CD4-positive, alpha-beta T cell (primary cell): Measurements from ENCODE around the gene KSR2. TPM values are rescaled to one million over a fixed set of nuclear protein-coding genes. Genes with fewer than 3 reads are reported as not detected.
"Not testable (repeated sequence)": the region's sequence is repeated elsewhere in the genome, so short reads cannot be mapped to it uniquely, and the experiment has no call there.

ENCODE experiments used
- ATAC-seq: fragments of 200-7000 bp; cut with Tn5 transposase; one replicate; pipeline ENCODE4 v1.10.0; 2022; ENCODE audit warnings: mild to moderate bottlenecking; ENCODE audit not compliant: poor library complexity
- CTCF ChIA-PET: fragments of 350-600 bp; sonication (Branson Sonifier 250); formaldehyde crosslinking; loops from one replicate; lab custom pipeline; 2021; ENCODE audit warnings: antibody characterized with exemption, inconsistent platforms; lab: Charles Lee
- POLR2A ChIA-PET: fragments of 350-600 bp; sonication (Branson Sonifier 250); formaldehyde crosslinking; loops from one replicate; lab custom pipeline; 2021; ENCODE audit warnings: antibody characterized with exemption, inconsistent platforms; lab: Charles Lee
- DNase-seq, 14 experiments: peaks; one replicate each; pipeline ENCODE4 v3.0.0-alpha.2; 2013 to 2020; ENCODE audit warnings: mixed read lengths in 2 of 14
- H3K27ac ChIP-seq, 2 donors: one replicate each; pipeline versions ENCODE4 v1.5.1 to v1.7.0; 2013; ENCODE audit warnings: low read length in 2 of 2, low read depth in 1 of 2, mild to moderate bottlenecking in 1 of 2
- H3K27me3 ChIP-seq, 2 experiments: 1 replicate in 1 of 2; 2 replicates in 1 of 2; pipeline versions ENCODE4 v1.6.1 to v1.7.0; 2013; ENCODE audit warnings: low read length in 2 of 2, control low read depth in 1 of 2, mild to moderate bottlenecking in 1 of 2, moderate library complexity in 1 of 2; ENCODE audit not compliant: insufficient read depth in 2 of 2, control insufficient read depth in 1 of 2
- H3K36me3 ChIP-seq: one replicate; pipeline ENCODE4 v1.6.1; 2013; ENCODE audit warnings: low read length, control low read depth; ENCODE audit not compliant: insufficient read depth
- H3K4me1 ChIP-seq: one replicate; pipeline ENCODE4 v1.6.1; 2013; ENCODE audit warnings: low read length, control low read depth; ENCODE audit not compliant: insufficient read depth
- H3K4me3 ChIP-seq: one replicate; pipeline ENCODE4 v1.5.1; 2013; ENCODE audit warnings: mild to moderate bottlenecking, low read length, moderate library complexity
- H3K9me3 ChIP-seq, 2 experiments: 1 replicate in 1 of 2; 2 replicates in 1 of 2; pipeline versions ENCODE4 v1.6.1 to v1.7.0; 2013; ENCODE audit warnings: low read length in 2 of 2, mild to moderate bottlenecking in 2 of 2, control low read depth in 1 of 2, moderate library complexity in 1 of 2; ENCODE audit not compliant: control insufficient read depth in 1 of 2, insufficient read depth in 1 of 2
- H3K27ac Mint-ChIP-seq: one replicate; pipeline ENCODE4 v1.8.0; 2020; ENCODE audit warnings: mixed read lengths
- H3K27me3 Mint-ChIP-seq: one replicate; pipeline ENCODE4 v1.8.0; 2021; ENCODE audit warnings: mixed read lengths
- H3K36me3 Mint-ChIP-seq: one replicate; pipeline ENCODE4 v1.8.0; 2021; ENCODE audit warnings: low read depth, mixed read lengths
- H3K4me1 Mint-ChIP-seq: one replicate; pipeline ENCODE4 v1.8.0; 2021; ENCODE audit warnings: low read depth, mixed read lengths
- H3K4me3 Mint-ChIP-seq: one replicate; pipeline ENCODE4 v1.8.0; 2020; ENCODE audit warnings: mild to moderate bottlenecking, mixed read lengths
- H3K9me3 Mint-ChIP-seq: one replicate; pipeline ENCODE4 v1.8.0; 2020; ENCODE audit warnings: mixed read lengths
- CTCF ChIP-seq: fragments of 200-600 bp; IDR thresholded peaks from one replicate; pipeline ENCODE4 v1.8.0; 2022; ENCODE audit warnings: antibody characterized with exemption, mild to moderate bottlenecking
- intact Hi-C, 2 experiments: fragments of 100-400 bp; cut with DNase I in 1 of 2; cut with micrococcal nuclease in 1 of 2; formaldehyde crosslinking; loops; one replicate each; pipeline versions ENCODE4 v1.15.1 to v1.9.0; 2023 to 2025; cut with DNase I, micrococcal nuclease
- total RNA-seq, 174 experiments: library from RNA in 2 of 174; stranded (reverse) in 2 of 174; gene quantifications; one replicate each; pipeline ENCODE4 v1.2.3 and lab custom pipeline; 2021 to 2026

KSR2 gene
- total RNA-seq, 2 experiments from 2014 or later: 0.05 to 0.17 TPM

DNA sequence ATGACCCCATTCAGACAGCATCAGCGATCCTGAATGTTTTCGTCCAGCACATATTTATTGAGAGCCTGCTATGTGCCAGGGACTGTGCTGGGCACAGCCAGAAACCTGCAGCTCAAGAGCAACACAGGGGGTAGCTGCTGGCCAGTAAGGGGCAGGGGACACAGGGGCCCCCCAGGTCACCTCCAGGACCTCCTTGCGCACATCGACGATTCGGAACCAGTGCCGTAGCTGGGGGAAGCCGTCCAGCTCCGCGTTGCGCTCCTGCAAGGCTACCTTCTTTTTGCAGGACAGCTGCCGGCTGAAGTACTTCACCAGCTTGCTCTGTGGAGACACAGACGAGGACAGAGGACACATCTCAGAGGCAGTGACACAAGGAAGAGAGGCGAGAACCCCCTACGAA is 108.7 kb downstream of the KSR2 start:
- CTCF ChIA-PET: interaction anchor here (1.0 kb wide), 1 partner anchor 23 kb away, joined by 3 read pairs; no protein-coding TSS in a partner anchor
- Mint-ChIP-seq H3K4me1 (no peaks in the 10 kb centered on the region), H3K36me3 (no peaks in the 10 kb centered on the region)

DNA sequence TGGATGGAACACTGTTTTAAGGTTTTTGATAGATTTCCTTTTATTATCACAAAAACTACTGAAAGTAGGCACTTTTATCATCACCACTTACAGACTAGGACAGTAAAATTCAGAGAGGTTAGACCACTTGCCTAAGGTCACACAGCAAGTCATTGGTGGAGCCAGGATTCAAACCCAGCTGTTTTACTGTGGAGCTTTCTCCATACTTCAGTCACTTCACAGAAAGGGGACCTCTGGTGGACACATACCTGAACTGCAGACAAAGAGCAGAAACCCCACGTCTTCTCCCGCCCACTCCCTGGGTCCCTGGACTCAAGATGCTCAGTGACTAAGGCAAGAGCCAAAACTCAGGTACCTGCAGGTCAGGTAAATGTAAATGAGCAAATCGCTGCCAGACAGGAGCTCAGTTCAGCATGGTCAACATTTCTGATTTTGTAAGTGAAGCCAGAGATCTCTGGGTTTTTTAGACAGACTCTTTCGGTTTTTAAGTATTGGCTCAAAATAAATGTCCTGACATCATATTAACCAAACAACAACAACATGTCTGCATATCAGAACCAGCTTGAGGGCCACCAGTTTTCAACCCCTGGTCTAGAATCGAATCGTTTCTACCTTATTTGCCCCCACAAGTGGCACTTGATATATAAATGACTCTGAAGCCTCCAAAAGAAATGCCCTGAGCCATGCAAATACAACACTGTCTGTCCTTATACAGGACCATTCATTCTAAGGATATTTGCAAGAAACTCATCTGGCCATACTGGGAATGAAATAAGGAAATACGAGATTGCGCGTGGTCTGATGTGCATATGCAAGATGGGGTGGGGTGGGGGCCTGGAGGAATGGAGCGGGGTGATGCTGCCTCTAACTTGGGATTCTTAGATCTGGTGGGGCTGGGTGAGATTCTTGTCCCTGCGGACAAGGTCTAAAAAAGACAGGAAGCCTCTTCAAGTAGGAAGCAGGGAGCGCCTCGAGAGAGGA is 110.9 kb downstream of the KSR2 start:
- peak; percentile 52 for ATAC-seq
- peaks cover 0 to 5% of the 10 kb centered on the region in 2 experiments for H3K27me3 ChIP-seq
- H3K36me3 ChIP-seq: no peaks in the 10 kb centered on the region
- peak; percentile 73 for TF ChIP-seq CTCF
- Mint-ChIP-seq H3K27me3 (peaks cover 15% of the 10 kb centered on the region), H3K36me3 (no peaks in the 10 kb centered on the region), H3K27ac (no peak overlapping the region), H3K4me3 (no peak overlapping the region), H3K4me1 (no peaks in the 10 kb centered on the region), H3K9me3 (no peaks in the 10 kb centered on the region)
- no peak overlapping the region for H3K27ac ChIP-seq
- DNase-seq: peak; percentile 11 to 64 (median 24)
- H3K4me3 ChIP-seq: no peak overlapping the region
- peaks cover 6 to 14% of the 10 kb centered on the region in 2 experiments for H3K9me3 ChIP-seq
- CTCF ChIA-PET: interaction anchor here (0.9 to 2.0 kb wide), 5 partner anchors 8 to 21 kb away, joined by 3 to 8 read pairs (median 5); no protein-coding TSS in a partner anchor
- intact Hi-C loops: no loop called here
- no peaks in the 10 kb centered on the region for H3K4me1 ChIP-seq
- POLR2A ChIA-PET: interaction anchor here (0.6 kb wide), 1 partner anchor 367 kb away, joined by 3 read pairs; no protein-coding TSS in a partner anchor

More for the DNA sequence above, 108.7 kb downstream of the KSR2 start:
- H3K4me1 ChIP-seq: no peaks in the 10 kb centered on the region
- no peak for ATAC-seq
- peaks cover 28% of the 10 kb centered on the region for H3K27me3 Mint-ChIP-seq
- H3K27ac Mint-ChIP-seq: no peak overlapping the region
- H3K4me3 Mint-ChIP-seq: no peak overlapping the region
- no peak for TF ChIP-seq CTCF
- no peak overlapping the region for H3K27ac ChIP-seq
- no peak for DNase-seq
- H3K27me3 ChIP-seq: peaks cover 0 to 5% of the 10 kb centered on the region in 2 experiments
- POLR2A ChIA-PET: no interaction called here
- H3K9me3 Mint-ChIP-seq: no peaks in the 10 kb centered on the region
- peaks cover 0 to 3% of the 10 kb centered on the region in 2 experiments for H3K9me3 ChIP-seq
- intact Hi-C loops: no loop called here
- H3K36me3 ChIP-seq: no peaks in the 10 kb centered on the region
- H3K4me3 ChIP-seq: no peak overlapping the region

DNA sequence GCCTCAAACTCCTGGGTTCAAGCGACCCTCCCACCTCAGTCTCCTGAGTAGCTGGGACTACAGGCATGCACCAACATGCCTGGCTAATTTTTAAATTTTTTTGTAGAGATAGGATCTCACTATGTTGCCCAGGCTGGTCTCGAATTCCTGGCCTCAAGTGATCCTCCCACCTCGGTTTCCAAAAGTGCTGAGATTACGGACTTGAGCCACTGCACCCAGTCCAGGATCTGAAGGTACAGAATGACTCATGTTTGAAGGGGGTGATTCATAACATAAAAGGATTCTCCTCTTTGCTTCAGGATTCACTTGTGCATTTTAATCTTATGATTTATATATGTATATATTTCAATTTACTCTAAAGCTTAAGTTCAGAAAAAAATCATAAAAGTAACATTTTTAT is 111.7 kb downstream of the KSR2 start:
- H3K4me1 Mint-ChIP-seq, H3K36me3 ChIP-seq, ATAC-seq, H3K4me1 ChIP-seq, H3K27ac ChIP-seq, H3K4me3 Mint-ChIP-seq, H3K4me3 ChIP-seq, H3K27ac Mint-ChIP-seq, DNase-seq, H3K9me3 Mint-ChIP-seq, intact Hi-C loops, H3K27me3 ChIP-seq, H3K36me3 Mint-ChIP-seq: not testable (repeated sequence)
- peaks cover 6 to 14% of the 10 kb centered on the region in 2 experiments for H3K9me3 ChIP-seq
- H3K27me3 Mint-ChIP-seq: peaks cover 15% of the 10 kb centered on the region
- CTCF ChIA-PET: interaction anchor here (0.9 to 2.0 kb wide), 5 partner anchors 7 to 20 kb away, joined by 3 to 8 read pairs (median 5); no protein-coding TSS in a partner anchor
- POLR2A ChIA-PET: interaction anchor here (0.6 kb wide), 1 partner anchor 368 kb away, joined by 3 read pairs; no protein-coding TSS in a partner anchor
